Type B pancreatic cell (in vitro differentiated cells): ENCODE results near the gene PRR36. TPM values are rescaled to one million over a fixed set of nuclear protein-coding genes. Genes with fewer than 3 reads are reported as not detected.

ENCODE experiments used
- DNase-seq: peaks from one replicate; pipeline ENCODE4 v3.0.0; 2021; ENCODE audit warnings: mixed read lengths; ENCODE audit not compliant: unreplicated experiment; ENCODE audit errors: extremely low spot score
- H3K27ac Mint-ChIP-seq: 2 replicates; pipeline ENCODE4 v1.8.0; 2021; ENCODE audit warnings: mild to moderate bottlenecking, mixed read lengths
- H3K27me3 Mint-ChIP-seq: 2 replicates; pipeline ENCODE4 v1.8.0; 2021; ENCODE audit warnings: mixed read lengths
- H3K36me3 Mint-ChIP-seq: 2 replicates; pipeline ENCODE4 v1.8.0; 2021; ENCODE audit warnings: mixed read lengths
- H3K4me1 Mint-ChIP-seq: one replicate; pipeline ENCODE4 v1.8.0; 2021; ENCODE audit warnings: mixed read lengths; ENCODE audit not compliant: unreplicated experiment
- H3K4me3 Mint-ChIP-seq: 2 replicates; pipeline ENCODE4 v1.8.0; 2021; ENCODE audit warnings: mild to moderate bottlenecking, mixed read lengths
- H3K9me3 Mint-ChIP-seq: 2 replicates; pipeline ENCODE4 v1.8.0; 2021; ENCODE audit warnings: mixed read lengths
- CTCF ChIP-seq: fragments of 200-600 bp; sonication (generic); conservative IDR thresholded peaks from 2 replicates; pipeline ENCODE4 v1.5.0; 2021; ENCODE audit warnings: antibody characterized with exemption, mild to moderate bottlenecking
- total RNA-seq: library from RNA; stranded (reverse); gene quantifications from 2 replicates; pipeline ENCODE4 v1.2.1, GENCODE V29; 2021; ENCODE audit warnings: low replicate concordance

Gene PRR36
- total RNA-seq, 1 donor from 2014 or later = 10.9 TPM

DNA sequence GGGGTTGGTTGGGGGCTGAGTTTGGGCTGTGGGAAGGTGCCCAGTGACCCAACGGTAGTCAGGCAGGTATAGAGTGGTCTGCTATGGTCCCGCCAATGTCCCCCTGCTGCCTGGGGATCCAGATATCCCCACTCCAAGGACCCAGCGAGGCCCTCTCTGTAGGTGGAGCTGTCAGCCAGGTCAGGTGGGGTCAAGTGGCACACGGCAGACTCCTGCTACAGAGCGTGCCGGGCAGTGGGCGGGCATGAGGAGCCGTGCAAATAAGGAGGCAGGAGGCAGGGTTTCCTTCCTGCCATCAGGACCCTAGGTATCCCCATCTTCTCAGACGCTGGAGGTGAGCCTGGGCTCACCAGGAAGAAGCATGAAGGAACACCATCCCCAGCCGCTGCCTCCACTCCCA, 29.2 kb downstream of the PRR36 start:
- no peak overlapping the region for H3K27ac Mint-ChIP-seq
- H3K4me3 Mint-ChIP-seq = no peak overlapping the region
- no peak for TF ChIP-seq CTCF
- H3K27me3 Mint-ChIP-seq = no peaks in the 10 kb centered on the region
- no peaks in the 10 kb centered on the region for H3K4me1 Mint-ChIP-seq
- H3K9me3 Mint-ChIP-seq = no peaks in the 10 kb centered on the region
- no peaks in the 10 kb centered on the region for H3K36me3 Mint-ChIP-seq
- no peak for DNase-seq

- no peaks in the 10 kb centered on the region for H3K9me3 Mint-ChIP-seq
- H3K36me3 Mint-ChIP-seq = no peaks in the 10 kb centered on the region
- no peaks in the 10 kb centered on the region for H3K4me1 Mint-ChIP-seq
- H3K27ac Mint-ChIP-seq = no peak overlapping the region
- no peak for DNase-seq
- TF ChIP-seq CTCF = no peak
- H3K27me3 Mint-ChIP-seq = no peaks in the 10 kb centered on the region
- H3K4me3 Mint-ChIP-seq = no peak overlapping the region
These were observed 29.8 kb downstream of the PRR36 start for GRCh38 chr19:7844405-7844804.

- no peak for DNase-seq
- Mint-ChIP-seq H3K27me3 (no peaks in the 10 kb centered on the region), H3K27ac (no peak overlapping the region), H3K9me3 (peaks cover 2% of the 10 kb centered on the region), H3K4me3 (no peak overlapping the region), H3K4me1 (peaks cover 2% of the 10 kb centered on the region), H3K36me3 (no peaks in the 10 kb centered on the region)
- no peak for TF ChIP-seq CTCF
These were observed 30.7 kb downstream of the PRR36 start for GRCh38 chr19:7843521-7843920.

DNA sequence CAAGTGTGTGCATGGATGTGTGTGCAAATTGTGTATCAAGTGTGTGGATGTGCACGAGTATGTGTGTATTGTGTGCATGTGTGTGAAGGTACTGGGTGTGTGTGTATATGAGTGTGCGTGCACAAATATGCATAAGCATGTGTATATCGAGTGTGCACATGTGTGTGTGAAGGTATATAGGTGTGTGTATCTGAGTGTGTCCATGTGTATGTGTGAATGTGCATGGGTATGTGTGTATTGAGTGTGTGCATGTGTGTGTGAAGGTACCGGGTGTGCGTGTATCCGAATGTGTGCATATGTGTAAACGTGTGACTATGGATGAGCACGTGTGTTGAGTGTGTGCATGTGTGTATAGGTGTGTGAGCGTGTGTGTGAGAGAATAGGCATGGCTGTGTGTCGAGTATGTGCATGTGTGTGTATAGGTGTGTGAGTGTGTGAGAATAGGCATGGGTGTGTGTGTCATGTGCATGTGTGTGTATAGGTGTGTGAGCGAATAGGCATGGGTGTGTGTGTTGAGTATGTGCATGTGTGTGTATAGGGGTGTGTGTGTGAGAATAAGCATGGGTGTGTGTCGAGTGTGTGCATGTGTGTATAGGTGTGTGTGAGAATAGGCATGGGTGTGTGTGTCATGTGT, 31.4 kb downstream of the PRR36 start:
- TF ChIP-seq CTCF = no peak
- Mint-ChIP-seq H3K9me3 (peaks cover 4% of the 10 kb centered on the region), H3K4me3 (no peak overlapping the region), H3K4me1 (peaks cover 5% of the 10 kb centered on the region), H3K27ac (no peak overlapping the region), H3K27me3 (no peaks in the 10 kb centered on the region), H3K36me3 (no peaks in the 10 kb centered on the region)
- no peak for DNase-seq

GRCh38 chr19:7841751-7842660, 32.2 kb downstream of the PRR36 start:
- H3K4me1 Mint-ChIP-seq = peaks cover 5% of the 10 kb centered on the region
- no peaks in the 10 kb centered on the region for H3K27me3 Mint-ChIP-seq
- H3K27ac Mint-ChIP-seq = no peak overlapping the region
- DNase-seq = no peak
- H3K36me3 Mint-ChIP-seq = no peaks in the 10 kb centered on the region
- peaks cover 4% of the 10 kb centered on the region for H3K9me3 Mint-ChIP-seq
- TF ChIP-seq CTCF = no peak
- no peak overlapping the region for H3K4me3 Mint-ChIP-seq
